WTC11 (cell line): Measurements from ENCODE around the gene IFT122. TPM values are rescaled to one million over a fixed set of nuclear protein-coding genes. Genes with fewer than 3 reads are reported as not detected.

Experiments
- ATAC-seq: fragments of 200-7000 bp; cut with Tn5 transposase; 2 replicates; pipeline ENCODE4 v1.10.0; 2021; ENCODE audit warnings: mild to moderate bottlenecking, moderate library complexity
- CTCF ChIA-PET: fragments of 300-600 bp; sonication (Branson Sonifier 250); formaldehyde crosslinking; loops from one replicate; lab custom pipeline; 2021; ENCODE audit warnings: antibody characterized with exemption; lab: Charles Lee
- POLR2A ChIA-PET: fragments of 350-600 bp; sonication (Branson Sonifier 250); formaldehyde crosslinking; loops from one replicate; lab custom pipeline; 2021; ENCODE audit warnings: antibody characterized with exemption; lab: Charles Lee
- DNase-seq: peaks from one replicate; pipeline ENCODE4 v3.0.0; 2021; ENCODE audit warnings: low spot score
- H3K27ac Mint-ChIP-seq: 2 replicates; pipeline ENCODE4 v1.8.0; 2021; ENCODE audit warnings: mixed read lengths
- H3K27me3 Mint-ChIP-seq: 2 replicates; pipeline ENCODE4 v1.8.0; 2021; ENCODE audit warnings: low read depth, mild to moderate bottlenecking, moderate library complexity, mixed read lengths
- H3K36me3 Mint-ChIP-seq: 2 replicates; pipeline ENCODE4 v1.8.0; 2021; ENCODE audit warnings: mixed read lengths
- H3K4me1 Mint-ChIP-seq: 2 replicates; pipeline ENCODE4 v1.8.0; 2022; ENCODE audit warnings: mixed read lengths
- H3K4me3 Mint-ChIP-seq: 2 replicates; pipeline ENCODE4 v1.8.0; 2021; ENCODE audit warnings: mild to moderate bottlenecking, moderate library complexity, mixed read lengths
- H3K9me3 Mint-ChIP-seq: 2 replicates; pipeline ENCODE4 v1.8.0; 2021; ENCODE audit warnings: mixed read lengths
- CREM ChIP-seq: sonication (generic); formaldehyde crosslinking; IDR thresholded peaks from 2 replicates; pipeline ENCODE4 v1.8.1; 2022; ENCODE audit warnings: mild to moderate bottlenecking, missing genetic modification reagents, moderate library complexity
- FOXJ3 ChIP-seq: sonication (generic); formaldehyde crosslinking; IDR thresholded peaks from 2 replicates; pipeline ENCODE4 v1.9.0; 2021; ENCODE audit warnings: missing genetic modification reagents, mild to moderate bottlenecking, borderline replicate concordance
- FOXK1 ChIP-seq: sonication (generic); formaldehyde crosslinking; IDR thresholded peaks from 2 replicates; pipeline ENCODE4 v1.8.0; 2022; ENCODE audit warnings: mild to moderate bottlenecking, moderate library complexity, missing genetic modification reagents
- GRHL2 ChIP-seq: fragments of 250-450 bp; sonication (Bioruptor Pico); IDR thresholded peaks from 2 replicates; pipeline ENCODE4 v1.8.0; 2022; ENCODE audit warnings: mild to moderate bottlenecking, moderate library complexity; ENCODE audit not compliant: insufficient replicate concordance, severe bottlenecking
- GTF2I ChIP-seq: fragments of 250-450 bp; sonication (Bioruptor Pico); conservative IDR thresholded peaks from 2 replicates; pipeline ENCODE4 v1.4.0; 2021; ENCODE audit warnings: mild to moderate bottlenecking
- HMGA2 ChIP-seq: fragments of 250-450 bp; sonication (Bioruptor Pico); IDR thresholded peaks from 2 replicates; pipeline ENCODE4 v1.4.0; 2021; ENCODE audit warnings: mild to moderate bottlenecking, moderate library complexity
- IRF2 ChIP-seq: sonication (generic); formaldehyde crosslinking; IDR thresholded peaks from 2 replicates; pipeline ENCODE4 v1.8.0; 2022; ENCODE audit warnings: low read depth, missing genetic modification reagents, borderline replicate concordance
- NFE2L1 ChIP-seq: sonication (generic); formaldehyde crosslinking; IDR thresholded peaks from 2 replicates; pipeline ENCODE4 v1.8.1; 2023; ENCODE audit warnings: missing genetic modification reagents
- NR1H2 ChIP-seq: sonication (generic); formaldehyde crosslinking; IDR thresholded peaks from 2 replicates; pipeline ENCODE4 v1.9.0; 2021; ENCODE audit warnings: mild to moderate bottlenecking, moderate library complexity, missing genetic modification reagents
- NR2C2 ChIP-seq: sonication (generic); formaldehyde crosslinking; IDR thresholded peaks from 2 replicates; pipeline ENCODE4 v1.8.0; 2022; ENCODE audit warnings: mild to moderate bottlenecking, missing genetic modification reagents
- OVOL2 ChIP-seq: fragments of 250-450 bp; sonication (Bioruptor Pico); IDR thresholded peaks from 2 replicates; pipeline ENCODE4 v1.9.0; 2021; ENCODE audit warnings: mild to moderate bottlenecking, borderline replicate concordance
- PRRX2 ChIP-seq: fragments of 250-450 bp; sonication (Bioruptor Pico); IDR thresholded peaks from 2 replicates; pipeline ENCODE4 v1.8.0; 2021; ENCODE audit warnings: mild to moderate bottlenecking
- SMAD4 ChIP-seq: sonication (generic); formaldehyde crosslinking; IDR thresholded peaks from 2 replicates; pipeline ENCODE4 v1.8.0; 2022; ENCODE audit warnings: mild to moderate bottlenecking, missing genetic modification reagents
- TCF7 ChIP-seq: sonication (generic); formaldehyde crosslinking; IDR thresholded peaks from 2 replicates; pipeline ENCODE4 v1.8.0; 2022; ENCODE audit warnings: mild to moderate bottlenecking, low read depth, missing genetic modification reagents, moderate library complexity
- ZBTB21 ChIP-seq: sonication (generic); formaldehyde crosslinking; IDR thresholded peaks from 2 replicates; pipeline ENCODE4 v1.8.1; 2023; ENCODE audit warnings: mild to moderate bottlenecking, missing genetic modification reagents, borderline replicate concordance
- ZNF121 ChIP-seq: sonication (generic); formaldehyde crosslinking; IDR thresholded peaks from 2 replicates; pipeline ENCODE4 v1.8.0; 2023; ENCODE audit warnings: missing genetic modification reagents
- ZNF219 ChIP-seq: sonication (generic); formaldehyde crosslinking; IDR thresholded peaks from 2 replicates; pipeline ENCODE4 v1.8.0; 2023; ENCODE audit warnings: missing genetic modification reagents, mild to moderate bottlenecking, borderline replicate concordance
- ZNF232 ChIP-seq: sonication (generic); formaldehyde crosslinking; IDR thresholded peaks from 2 replicates; pipeline ENCODE4 v1.8.0; 2022; ENCODE audit warnings: mild to moderate bottlenecking, missing genetic modification reagents
- ZNF671 ChIP-seq: fragments of 250-450 bp; sonication (Bioruptor Pico); IDR thresholded peaks from 2 replicates; pipeline ENCODE4 v1.8.0; 2021; ENCODE audit warnings: mild to moderate bottlenecking
- total RNA-seq: library from RNA; stranded (reverse); gene quantifications from 3 replicates; pipeline ENCODE4 v1.2.3, GENCODE V29; 2021
- TF ChIP-seq, protein P1 (sequence below): sonication (generic); formaldehyde crosslinking; IDR thresholded peaks from 2 replicates; pipeline ENCODE4 v1.8.1; 2023; ENCODE audit warnings: mild to moderate bottlenecking, missing genetic modification reagents, moderate library complexity
- TF ChIP-seq, protein P2 (sequence below): sonication (generic); formaldehyde crosslinking; IDR thresholded peaks from 2 replicates; pipeline ENCODE4 v1.8.0; 2022; ENCODE audit warnings: missing genetic modification reagents
- TF ChIP-seq, protein P3 (sequence below): sonication (generic); formaldehyde crosslinking; IDR thresholded peaks from 2 replicates; pipeline ENCODE4 v1.8.0; 2022; ENCODE audit warnings: mild to moderate bottlenecking, missing genetic modification reagents
- TF ChIP-seq, protein P4 (sequence below): fragments of 250-450 bp; sonication (Bioruptor Pico); IDR thresholded peaks from 2 replicates; pipeline ENCODE4 v1.8.0; 2021; ENCODE audit warnings: mild to moderate bottlenecking
- TF ChIP-seq, protein P5 (sequence below): sonication (generic); formaldehyde crosslinking; IDR thresholded peaks from 2 replicates; pipeline ENCODE4 v1.8.1; 2022; ENCODE audit warnings: mild to moderate bottlenecking, missing genetic modification reagents, moderate library complexity, borderline replicate concordance

Gene IFT122
- total RNA-seq, 1 experiment from 2014 or later = 22.8 TPM

DNA sequence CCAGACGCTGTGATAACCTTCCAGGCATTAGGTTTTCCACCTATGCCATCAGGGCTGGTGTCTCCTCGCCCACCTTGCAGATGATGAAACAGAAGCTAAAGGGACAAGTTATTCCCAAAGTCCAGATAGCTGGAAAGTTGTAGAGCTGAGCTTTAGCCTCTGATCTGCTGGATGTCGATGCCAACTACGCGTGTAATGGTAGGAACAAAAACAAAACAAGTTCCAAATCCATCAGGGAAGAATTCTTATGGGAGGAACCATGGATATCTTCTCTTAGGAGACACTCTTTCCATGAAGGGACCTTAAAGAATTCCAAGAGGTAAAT, 60.3 kb downstream of the IFT122 start:
- ChIA-PET CTCF (interaction anchor here (2.5 kb wide), 1 partner anchor 10 kb away, joined by 9 read pairs; no protein-coding TSS in a partner anchor), POLR2A (no interaction called here)
- Mint-ChIP-seq H3K27me3 (no peaks in the 10 kb centered on the region; the same call in 1 of the 2 replicates), H3K4me1 (peaks cover 19% of the 10 kb centered on the region), H3K36me3 (peaks cover 10% of the 10 kb centered on the region), H3K4me3 (no peak overlapping the region), H3K27ac (peak overlapping the region; percentile 13; the same call in 1 of the 2 replicates), H3K9me3 (no peaks in the 10 kb centered on the region)
- no peak for TF ChIP-seq NFE2L1 (CRISPR knock-in tag)
- TF ChIP-seq ZBTB21 (CRISPR knock-in tag) = no peak
- no peak for TF ChIP-seq OVOL2 (CRISPR knock-in tag)
- TF ChIP-seq TCF7 (CRISPR knock-in tag) = no peak
- TF ChIP-seq IRF2 (CRISPR knock-in tag) = no peak
- no peak for TF ChIP-seq NR2C2 (CRISPR knock-in tag)
- TF ChIP-seq, protein P1, sequence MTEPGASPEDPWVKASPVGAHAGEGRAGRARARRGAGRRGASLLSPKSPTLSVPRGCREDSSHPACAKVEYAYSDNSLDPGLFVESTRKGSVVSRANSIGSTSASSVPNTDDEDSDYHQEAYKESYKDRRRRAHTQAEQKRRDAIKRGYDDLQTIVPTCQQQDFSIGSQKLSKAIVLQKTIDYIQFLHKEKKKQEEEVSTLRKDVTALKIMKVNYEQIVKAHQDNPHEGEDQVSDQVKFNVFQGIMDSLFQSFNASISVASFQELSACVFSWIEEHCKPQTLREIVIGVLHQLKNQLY (CRISPR knock-in tag) = no peak
- no peak for TF ChIP-seq PRRX2 (CRISPR knock-in tag)
- TF ChIP-seq, protein P2, sequence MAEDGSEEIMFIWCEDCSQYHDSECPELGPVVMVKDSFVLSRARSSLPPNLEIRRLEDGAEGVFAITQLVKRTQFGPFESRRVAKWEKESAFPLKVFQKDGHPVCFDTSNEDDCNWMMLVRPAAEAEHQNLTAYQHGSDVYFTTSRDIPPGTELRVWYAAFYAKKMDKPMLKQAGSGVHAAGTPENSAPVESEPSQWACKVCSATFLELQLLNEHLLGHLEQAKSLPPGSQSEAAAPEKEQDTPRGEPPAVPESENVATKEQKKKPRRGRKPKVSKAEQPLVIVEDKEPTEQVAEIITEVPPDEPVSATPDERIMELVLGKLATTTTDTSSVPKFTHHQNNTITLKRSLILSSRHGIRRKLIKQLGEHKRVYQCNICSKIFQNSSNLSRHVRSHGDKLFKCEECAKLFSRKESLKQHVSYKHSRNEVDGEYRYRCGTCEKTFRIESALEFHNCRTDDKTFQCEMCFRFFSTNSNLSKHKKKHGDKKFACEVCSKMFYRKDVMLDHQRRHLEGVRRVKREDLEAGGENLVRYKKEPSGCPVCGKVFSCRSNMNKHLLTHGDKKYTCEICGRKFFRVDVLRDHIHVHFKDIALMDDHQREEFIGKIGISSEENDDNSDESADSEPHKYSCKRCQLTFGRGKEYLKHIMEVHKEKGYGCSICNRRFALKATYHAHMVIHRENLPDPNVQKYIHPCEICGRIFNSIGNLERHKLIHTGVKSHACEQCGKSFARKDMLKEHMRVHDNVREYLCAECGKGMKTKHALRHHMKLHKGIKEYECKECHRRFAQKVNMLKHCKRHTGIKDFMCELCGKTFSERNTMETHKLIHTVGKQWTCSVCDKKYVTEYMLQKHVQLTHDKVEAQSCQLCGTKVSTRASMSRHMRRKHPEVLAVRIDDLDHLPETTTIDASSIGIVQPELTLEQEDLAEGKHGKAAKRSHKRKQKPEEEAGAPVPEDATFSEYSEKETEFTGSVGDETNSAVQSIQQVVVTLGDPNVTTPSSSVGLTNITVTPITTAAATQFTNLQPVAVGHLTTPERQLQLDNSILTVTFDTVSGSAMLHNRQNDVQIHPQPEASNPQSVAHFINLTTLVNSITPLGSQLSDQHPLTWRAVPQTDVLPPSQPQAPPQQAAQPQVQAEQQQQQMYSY (CRISPR knock-in tag) = no peak
- TF ChIP-seq CREM (CRISPR knock-in tag) = no peak
- TF ChIP-seq, protein P3, sequence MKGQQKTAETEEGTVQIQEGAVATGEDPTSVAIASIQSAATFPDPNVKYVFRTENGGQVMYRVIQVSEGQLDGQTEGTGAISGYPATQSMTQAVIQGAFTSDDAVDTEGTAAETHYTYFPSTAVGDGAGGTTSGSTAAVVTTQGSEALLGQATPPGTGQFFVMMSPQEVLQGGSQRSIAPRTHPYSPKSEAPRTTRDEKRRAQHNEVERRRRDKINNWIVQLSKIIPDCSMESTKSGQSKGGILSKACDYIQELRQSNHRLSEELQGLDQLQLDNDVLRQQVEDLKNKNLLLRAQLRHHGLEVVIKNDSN = no peak
- no peak for TF ChIP-seq FOXK1 (CRISPR knock-in tag)
- no peak for TF ChIP-seq ZNF121
- no peak for TF ChIP-seq ZNF232 (CRISPR knock-in tag)
- no peak for TF ChIP-seq SMAD4 (CRISPR knock-in tag)
- TF ChIP-seq NR1H2 (CRISPR knock-in tag) = no peak
- TF ChIP-seq FOXJ3 (CRISPR knock-in tag) = no peak
- no peak for TF ChIP-seq GRHL2 (CRISPR knock-in tag)
- no peak for TF ChIP-seq ZNF671 (CRISPR knock-in tag)
- TF ChIP-seq, protein P4, sequence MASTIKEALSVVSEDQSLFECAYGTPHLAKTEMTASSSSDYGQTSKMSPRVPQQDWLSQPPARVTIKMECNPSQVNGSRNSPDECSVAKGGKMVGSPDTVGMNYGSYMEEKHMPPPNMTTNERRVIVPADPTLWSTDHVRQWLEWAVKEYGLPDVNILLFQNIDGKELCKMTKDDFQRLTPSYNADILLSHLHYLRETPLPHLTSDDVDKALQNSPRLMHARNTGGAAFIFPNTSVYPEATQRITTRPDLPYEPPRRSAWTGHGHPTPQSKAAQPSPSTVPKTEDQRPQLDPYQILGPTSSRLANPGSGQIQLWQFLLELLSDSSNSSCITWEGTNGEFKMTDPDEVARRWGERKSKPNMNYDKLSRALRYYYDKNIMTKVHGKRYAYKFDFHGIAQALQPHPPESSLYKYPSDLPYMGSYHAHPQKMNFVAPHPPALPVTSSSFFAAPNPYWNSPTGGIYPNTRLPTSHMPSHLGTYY = no peak
- DNase-seq (no peak), ATAC-seq (no peak)

DNA sequence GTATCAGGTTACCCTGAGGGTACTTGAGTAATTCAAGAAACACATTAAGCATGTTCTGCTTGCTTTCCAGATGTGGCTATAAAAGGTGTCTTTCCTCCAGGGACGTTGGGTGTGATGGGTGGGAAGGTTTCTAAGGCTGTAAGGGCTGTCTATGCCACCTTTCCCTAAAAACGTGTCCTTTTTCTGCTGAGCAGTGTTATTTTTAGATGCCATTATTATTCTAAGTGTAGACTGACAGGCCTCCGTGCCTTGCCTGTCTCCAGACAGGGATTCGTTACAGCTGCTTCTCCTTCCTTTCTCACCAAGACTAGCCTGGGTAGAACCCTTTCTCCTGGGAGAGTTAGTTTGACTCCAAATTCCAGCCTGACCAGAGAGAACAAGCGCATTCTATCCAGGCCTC, 61.6 kb downstream of the IFT122 start:
- Mint-ChIP-seq H3K9me3 (no peaks in the 10 kb centered on the region), H3K27ac (no peak overlapping the region), H3K36me3 (peaks cover 1% of the 10 kb centered on the region; the same call in 1 of the 2 replicates), H3K4me3 (no peak overlapping the region), H3K27me3 (no peaks in the 10 kb centered on the region), H3K4me1 (peaks cover 11% of the 10 kb centered on the region)
- POLR2A ChIA-PET = no interaction called here
- TF ChIP-seq HMGA2 (CRISPR knock-in tag) = no peak
- TF ChIP-seq, protein P5, sequence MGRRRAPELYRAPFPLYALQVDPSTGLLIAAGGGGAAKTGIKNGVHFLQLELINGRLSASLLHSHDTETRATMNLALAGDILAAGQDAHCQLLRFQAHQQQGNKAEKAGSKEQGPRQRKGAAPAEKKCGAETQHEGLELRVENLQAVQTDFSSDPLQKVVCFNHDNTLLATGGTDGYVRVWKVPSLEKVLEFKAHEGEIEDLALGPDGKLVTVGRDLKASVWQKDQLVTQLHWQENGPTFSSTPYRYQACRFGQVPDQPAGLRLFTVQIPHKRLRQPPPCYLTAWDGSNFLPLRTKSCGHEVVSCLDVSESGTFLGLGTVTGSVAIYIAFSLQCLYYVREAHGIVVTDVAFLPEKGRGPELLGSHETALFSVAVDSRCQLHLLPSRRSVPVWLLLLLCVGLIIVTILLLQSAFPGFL = no peak
- TF ChIP-seq, protein P2 (CRISPR knock-in tag) = no peak
- no peak for TF ChIP-seq ZNF219 (CRISPR knock-in tag)
- TF ChIP-seq ZNF121 = no peak
- TF ChIP-seq GTF2I = no peak
- DNase-seq = no peak
- no peak for ATAC-seq
- CTCF ChIA-PET = interaction anchor here (0.9 to 2.5 kb wide), 2 partner anchors 11 to 118 kb away, joined by 4 to 9 read pairs; no protein-coding TSS in a partner anchor
